ENCODE data around the gene UGT1A6.

DNA sequence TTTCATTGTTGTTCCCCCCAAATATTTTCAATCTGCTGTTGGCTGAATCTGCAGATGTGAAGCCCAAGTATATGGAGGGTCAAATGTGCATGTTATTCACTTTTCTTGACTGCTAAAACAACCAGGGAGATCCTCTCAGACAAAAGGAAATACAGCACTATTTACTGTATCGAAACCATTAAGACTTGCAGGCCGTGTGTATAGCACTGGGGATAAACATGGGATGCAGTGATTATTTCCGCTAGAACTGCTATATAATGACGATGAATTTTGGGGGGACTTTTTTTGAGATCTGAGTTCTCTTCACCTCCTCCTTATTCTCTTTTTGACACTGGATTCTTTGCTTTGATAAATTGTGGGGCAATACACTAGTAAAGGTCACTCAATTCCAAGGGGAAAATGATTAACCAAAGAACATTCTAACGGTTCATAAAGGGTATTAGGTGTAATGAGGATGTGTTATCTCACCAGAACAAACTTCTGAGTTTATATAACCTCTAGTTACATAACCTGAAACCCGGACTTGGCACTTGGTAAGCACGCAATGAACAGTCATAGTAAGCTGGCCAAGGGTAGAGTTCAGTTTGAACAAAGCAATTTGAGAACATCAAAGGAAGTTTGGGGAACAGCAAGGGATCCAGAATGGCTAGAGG is 63.9 kb downstream of the UGT1A6 start:
- TF ChIP-seq, protein P1, sequence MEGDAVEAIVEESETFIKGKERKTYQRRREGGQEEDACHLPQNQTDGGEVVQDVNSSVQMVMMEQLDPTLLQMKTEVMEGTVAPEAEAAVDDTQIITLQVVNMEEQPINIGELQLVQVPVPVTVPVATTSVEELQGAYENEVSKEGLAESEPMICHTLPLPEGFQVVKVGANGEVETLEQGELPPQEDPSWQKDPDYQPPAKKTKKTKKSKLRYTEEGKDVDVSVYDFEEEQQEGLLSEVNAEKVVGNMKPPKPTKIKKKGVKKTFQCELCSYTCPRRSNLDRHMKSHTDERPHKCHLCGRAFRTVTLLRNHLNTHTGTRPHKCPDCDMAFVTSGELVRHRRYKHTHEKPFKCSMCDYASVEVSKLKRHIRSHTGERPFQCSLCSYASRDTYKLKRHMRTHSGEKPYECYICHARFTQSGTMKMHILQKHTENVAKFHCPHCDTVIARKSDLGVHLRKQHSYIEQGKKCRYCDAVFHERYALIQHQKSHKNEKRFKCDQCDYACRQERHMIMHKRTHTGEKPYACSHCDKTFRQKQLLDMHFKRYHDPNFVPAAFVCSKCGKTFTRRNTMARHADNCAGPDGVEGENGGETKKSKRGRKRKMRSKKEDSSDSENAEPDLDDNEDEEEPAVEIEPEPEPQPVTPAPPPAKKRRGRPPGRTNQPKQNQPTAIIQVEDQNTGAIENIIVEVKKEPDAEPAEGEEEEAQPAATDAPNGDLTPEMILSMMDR (IDR thresholded peaks at IDR 0.05; ENCODE audit: insufficient read depth, low read length), result no peak
- TF ChIP-seq, protein P2, sequence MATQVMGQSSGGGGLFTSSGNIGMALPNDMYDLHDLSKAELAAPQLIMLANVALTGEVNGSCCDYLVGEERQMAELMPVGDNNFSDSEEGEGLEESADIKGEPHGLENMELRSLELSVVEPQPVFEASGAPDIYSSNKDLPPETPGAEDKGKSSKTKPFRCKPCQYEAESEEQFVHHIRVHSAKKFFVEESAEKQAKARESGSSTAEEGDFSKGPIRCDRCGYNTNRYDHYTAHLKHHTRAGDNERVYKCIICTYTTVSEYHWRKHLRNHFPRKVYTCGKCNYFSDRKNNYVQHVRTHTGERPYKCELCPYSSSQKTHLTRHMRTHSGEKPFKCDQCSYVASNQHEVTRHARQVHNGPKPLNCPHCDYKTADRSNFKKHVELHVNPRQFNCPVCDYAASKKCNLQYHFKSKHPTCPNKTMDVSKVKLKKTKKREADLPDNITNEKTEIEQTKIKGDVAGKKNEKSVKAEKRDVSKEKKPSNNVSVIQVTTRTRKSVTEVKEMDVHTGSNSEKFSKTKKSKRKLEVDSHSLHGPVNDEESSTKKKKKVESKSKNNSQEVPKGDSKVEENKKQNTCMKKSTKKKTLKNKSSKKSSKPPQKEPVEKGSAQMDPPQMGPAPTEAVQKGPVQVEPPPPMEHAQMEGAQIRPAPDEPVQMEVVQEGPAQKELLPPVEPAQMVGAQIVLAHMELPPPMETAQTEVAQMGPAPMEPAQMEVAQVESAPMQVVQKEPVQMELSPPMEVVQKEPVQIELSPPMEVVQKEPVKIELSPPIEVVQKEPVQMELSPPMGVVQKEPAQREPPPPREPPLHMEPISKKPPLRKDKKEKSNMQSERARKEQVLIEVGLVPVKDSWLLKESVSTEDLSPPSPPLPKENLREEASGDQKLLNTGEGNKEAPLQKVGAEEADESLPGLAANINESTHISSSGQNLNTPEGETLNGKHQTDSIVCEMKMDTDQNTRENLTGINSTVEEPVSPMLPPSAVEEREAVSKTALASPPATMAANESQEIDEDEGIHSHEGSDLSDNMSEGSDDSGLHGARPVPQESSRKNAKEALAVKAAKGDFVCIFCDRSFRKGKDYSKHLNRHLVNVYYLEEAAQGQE (IDR thresholded peaks at IDR 0.05; ENCODE audit: insufficient replicate concordance, low read depth), result no peak
- TF ChIP-seq POLR2AphosphoS5 (IDR thresholded peaks at IDR 0.05; ENCODE audit: low read depth), result no peak
